ENCODE results near the gene PPCS. TPM values are rescaled to one million over a fixed set of nuclear protein-coding genes. Genes with fewer than 3 reads are reported as not detected.

Gene PPCS
- total and polyA plus RNA-seq, 9 of the 15 experiments (the other 6 are each of a cell fraction or from before 2014, with no cell fraction given) = 7.9 to 34.6 (median 14.8) TPM

- no peak overlapping the region for H3K4me2 ChIP-seq (ENCODE audit: insufficient read depth, low read length)
- intact Hi-C loops (cut with micrococcal nuclease) = no loop called here
- in situ Hi-C loops (cut with MboI) = no loop called here
Observed at GRCh38 chr1:42461196-42461595, 4.9 kb downstream of the PPCS start.

More at GRCh38 chr1:42461196-42461595, 4.9 kb downstream of the PPCS start:
- Histone ChIP-seq H3K9ac (ENCODE audit: insufficient read depth in 1 of 2, low read depth in 2 of 2, low read length in 2 of 2) (no peak overlapping the region), H3K4me1 (replicated peaks in 1 of 2; ENCODE audit: control insufficient read depth in 2 of 2, insufficient read depth in 2 of 2, low read length in 2 of 2) (peaks cover 0 to 11% of the 10 kb centered on the region in 2 experiments; a peak in 3 of 5 replicates), H3K27ac (ENCODE audit: extremely low read depth, low read depth, low read length) (no peak overlapping the region), H4K20me1 (replicated peaks; ENCODE audit: control insufficient read depth, insufficient read depth, low read length) (no peaks in the 10 kb centered on the region), H3K79me2 (ENCODE audit: control insufficient read depth, insufficient read depth, low read length) (peaks cover 10% of the 10 kb centered on the region; the same call in 2 of the 3 replicates), H2AFZ (ENCODE audit: low read depth, low read length) (no peak overlapping the region), H3K4me3 (no peak overlapping the region), H3K9me1 (ENCODE audit: control insufficient read depth, insufficient read depth, low read length) (no peaks in the 10 kb centered on the region), H3K36me3 (ENCODE audit: control insufficient read depth, insufficient read depth, low read length) (peaks cover 15% of the 10 kb centered on the region; the same call in 1 of the 3 replicates), H3K9me3 (replicated peaks; ENCODE audit: control insufficient read depth, insufficient read depth, low read depth, low read length) (no peaks in the 10 kb centered on the region), H3K27me3 (ENCODE audit: control insufficient read depth in 2 of 2, insufficient read depth in 2 of 2, low read length in 2 of 2) (peaks cover 0 to 10% of the 10 kb centered on the region in 2 experiments; a peak in 1 of 5 replicates)
- POLR2A ChIA-PET = no interaction called here
- DNase-seq (ENCODE audit: extremely low read depth in 1 of 4, low spot score in 3 of 4) (no peak), FAIRE-seq (no peak), ATAC-seq (no peak)
- no CpG with 5 or more reads among the region's 2 CpGs for WGBS (ENCODE audit: insufficient coverage, low coverage, missing lambda C conversion rate)
- no peak for TF ChIP-seq PCBP2 (IDR thresholded peaks at IDR 0.05; ENCODE audit: low read depth, low read length, poor library complexity, severe bottlenecking)
- no peak for TF ChIP-seq E2F5 (CRISPR knock-in tag; IDR thresholded peaks at IDR 0.05)
- no peak for TF ChIP-seq NCOR1 (IDR thresholded peaks at IDR 0.05)
- no peak for TF ChIP-seq JUND (IDR thresholded peaks at IDR 0.05; ENCODE audit: borderline replicate concordance, low read depth, low read length)
- TF ChIP-seq JUND (tag; IDR thresholded peaks at IDR 0.05; ENCODE audit: borderline replicate concordance, low read depth, low read length) = no peak
- TF ChIP-seq NR1H2 (CRISPR knock-in tag; IDR thresholded peaks at IDR 0.05) = no peak
- TF ChIP-seq ZNF12 (CRISPR knock-in tag; IDR thresholded peaks at IDR 0.05) = no peak
- no peak for TF ChIP-seq ZNF140 (CRISPR knock-in tag; IDR thresholded peaks at IDR 0.05)
- CTCF ChIA-PET (ENCODE audit: low intra/inter-chr PET ratio) = no interaction called here
- BruUV-seq (replicated peaks) = no TSS peak

All from K562 (cell line).